ENCODE measurements around the gene PCSK4.
A peak's percentile ranks its signal among the peaks of the same experiment; 100 is the strongest.
"Not testable (repeated sequence)": the region's sequence is repeated elsewhere in the genome, so short reads cannot be mapped to it uniquely, and the experiment has no call there.

PCSK4 gene

GRCh38 chr19:1503089-1503924 is 13.2 kb upstream of the PCSK4 start:
- Histone ChIP-seq H3K9me3 (ENCODE audit: control insufficient read depth, insufficient read depth, low read length) (peaks cover 6% of the 10 kb centered on the region; the same call in 1 of the 2 replicates), H3K4me3 (ENCODE audit: low read length) (peak overlapping the region; percentile 39), H3K79me2 (ENCODE audit: control insufficient read depth, low read length) (no peaks in the 10 kb centered on the region), H4K20me1 (ENCODE audit: control insufficient read depth, insufficient read depth, low read depth, low read length) (no peaks in the 10 kb centered on the region), H3K9me2 (replicated peaks; ENCODE audit: control insufficient read depth, low read length) (no peaks in the 10 kb centered on the region), H3F3A (ENCODE audit: control insufficient read depth, insufficient read depth) (0 out of 2 replicates have a peak, but pooled peaks cover 2% of the 10 kb centered on the region), H3K4me1 (ENCODE audit: control insufficient read depth, low read length) (peaks cover 5% of the 10 kb centered on the region), H3K4me2 (ENCODE audit: low read length) (peak overlapping the region; percentile 55), H3K27ac (ENCODE audit: low read depth, low read length) (no peak overlapping the region), H3K27me3 (ENCODE audit: control insufficient read depth, low read length) (peaks cover 5% of the 10 kb centered on the region; the same call in 1 of the 2 replicates), H3K36me3 (ENCODE audit: control insufficient read depth, low read length) (no peaks in the 10 kb centered on the region)
- TF ChIP-seq EZH2phosphoT487 (IDR thresholded peaks at IDR 0.05; ENCODE audit: borderline replicate concordance, low read length) = no peak
- TF ChIP-seq, protein P1, sequence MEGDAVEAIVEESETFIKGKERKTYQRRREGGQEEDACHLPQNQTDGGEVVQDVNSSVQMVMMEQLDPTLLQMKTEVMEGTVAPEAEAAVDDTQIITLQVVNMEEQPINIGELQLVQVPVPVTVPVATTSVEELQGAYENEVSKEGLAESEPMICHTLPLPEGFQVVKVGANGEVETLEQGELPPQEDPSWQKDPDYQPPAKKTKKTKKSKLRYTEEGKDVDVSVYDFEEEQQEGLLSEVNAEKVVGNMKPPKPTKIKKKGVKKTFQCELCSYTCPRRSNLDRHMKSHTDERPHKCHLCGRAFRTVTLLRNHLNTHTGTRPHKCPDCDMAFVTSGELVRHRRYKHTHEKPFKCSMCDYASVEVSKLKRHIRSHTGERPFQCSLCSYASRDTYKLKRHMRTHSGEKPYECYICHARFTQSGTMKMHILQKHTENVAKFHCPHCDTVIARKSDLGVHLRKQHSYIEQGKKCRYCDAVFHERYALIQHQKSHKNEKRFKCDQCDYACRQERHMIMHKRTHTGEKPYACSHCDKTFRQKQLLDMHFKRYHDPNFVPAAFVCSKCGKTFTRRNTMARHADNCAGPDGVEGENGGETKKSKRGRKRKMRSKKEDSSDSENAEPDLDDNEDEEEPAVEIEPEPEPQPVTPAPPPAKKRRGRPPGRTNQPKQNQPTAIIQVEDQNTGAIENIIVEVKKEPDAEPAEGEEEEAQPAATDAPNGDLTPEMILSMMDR (IDR thresholded peaks at IDR 0.05; ENCODE audit: low read depth, low read length, poor library complexity, severe bottlenecking) = peak; percentile 93

- no peak for TF ChIP-seq EZH2phosphoT487 (IDR thresholded peaks at IDR 0.05; ENCODE audit: borderline replicate concordance, low read length)
- TF ChIP-seq, protein P1 (IDR thresholded peaks at IDR 0.05; ENCODE audit: low read depth, low read length, poor library complexity, severe bottlenecking) = no peak
- 0 out of 2 replicates have a peak, but pooled peaks cover 2% of the 10 kb centered on the region for H3F3A ChIP-seq (ENCODE audit: control insufficient read depth, insufficient read depth)
- H3K36me3 ChIP-seq (ENCODE audit: control insufficient read depth, low read length) = no peaks in the 10 kb centered on the region
- H3K79me2 ChIP-seq (ENCODE audit: control insufficient read depth, low read length) = no peaks in the 10 kb centered on the region
- no peak overlapping the region for H3K4me2 ChIP-seq (ENCODE audit: low read length)
- no peak overlapping the region for H3K4me3 ChIP-seq (ENCODE audit: low read length)
- H3K4me1 ChIP-seq (ENCODE audit: control insufficient read depth, low read length) = peaks cover 5% of the 10 kb centered on the region
- peaks cover 5% of the 10 kb centered on the region; the same call in 1 of the 2 replicates for H3K27me3 ChIP-seq (ENCODE audit: control insufficient read depth, low read length)
- no peaks in the 10 kb centered on the region for H4K20me1 ChIP-seq (ENCODE audit: control insufficient read depth, insufficient read depth, low read depth, low read length)
- no peak overlapping the region for H3K27ac ChIP-seq (ENCODE audit: low read depth, low read length)
- H3K9me3 ChIP-seq (ENCODE audit: control insufficient read depth, insufficient read depth, low read length) = peaks cover 3% of the 10 kb centered on the region; the same call in 1 of the 2 replicates
- H3K9me2 ChIP-seq (replicated peaks; ENCODE audit: control insufficient read depth, low read length) = no peaks in the 10 kb centered on the region
These were observed 12.4 kb upstream of the PCSK4 start for GRCh38 chr19:1502433-1503088.

- no peaks in the 10 kb centered on the region for H4K20me1 ChIP-seq (ENCODE audit: control insufficient read depth, insufficient read depth, low read depth, low read length)
- H3K79me2 ChIP-seq (ENCODE audit: control insufficient read depth, low read length) = no peaks in the 10 kb centered on the region
- 0 out of 2 replicates have a peak, but pooled peaks cover 2% of the 10 kb centered on the region for H3F3A ChIP-seq (ENCODE audit: control insufficient read depth, insufficient read depth)
- peaks cover 5% of the 10 kb centered on the region for H3K4me1 ChIP-seq (ENCODE audit: control insufficient read depth, low read length)
- TF ChIP-seq, protein P1 (IDR thresholded peaks at IDR 0.05; ENCODE audit: low read depth, low read length, poor library complexity, severe bottlenecking) = no peak
- no peak for TF ChIP-seq EZH2phosphoT487 (IDR thresholded peaks at IDR 0.05; ENCODE audit: borderline replicate concordance, low read length)
- no peak overlapping the region for H3K4me2 ChIP-seq (ENCODE audit: low read length)
- H3K9me3 ChIP-seq (ENCODE audit: control insufficient read depth, insufficient read depth, low read length) = no peaks in the 10 kb centered on the region
- H3K36me3 ChIP-seq (ENCODE audit: control insufficient read depth, low read length) = no peaks in the 10 kb centered on the region
- H3K27me3 ChIP-seq (ENCODE audit: control insufficient read depth, low read length) = peaks cover 5% of the 10 kb centered on the region; the same call in 1 of the 2 replicates
- no peak overlapping the region for H3K4me3 ChIP-seq (ENCODE audit: low read length)
- H3K27ac ChIP-seq (ENCODE audit: low read depth, low read length) = no peak overlapping the region
- H3K9me2 ChIP-seq (replicated peaks; ENCODE audit: control insufficient read depth, low read length) = no peaks in the 10 kb centered on the region
These were observed 11.0 kb upstream of the PCSK4 start for GRCh38 chr19:1501200-1501595.

GRCh38 chr19:1499231-1499630 is 9.1 kb upstream of the PCSK4 start:
- not testable (repeated sequence) for H4K20me1 ChIP-seq (ENCODE audit: control insufficient read depth, insufficient read depth, low read depth, low read length); H3K4me1 ChIP-seq (ENCODE audit: control insufficient read depth, low read length); H3K36me3 ChIP-seq (ENCODE audit: control insufficient read depth, low read length); H3K4me3 ChIP-seq (ENCODE audit: low read length); H3K4me2 ChIP-seq (ENCODE audit: low read length); H3K27me3 ChIP-seq (ENCODE audit: control insufficient read depth, low read length); H3K27ac ChIP-seq (ENCODE audit: low read depth, low read length); H3K9me3 ChIP-seq (ENCODE audit: control insufficient read depth, insufficient read depth, low read length); H3K79me2 ChIP-seq (ENCODE audit: control insufficient read depth, low read length); H3F3A ChIP-seq (ENCODE audit: control insufficient read depth, insufficient read depth); H3K9me2 ChIP-seq (replicated peaks; ENCODE audit: control insufficient read depth, low read length)

All from DOHH2 (cell line).